Measurements from ENCODE around the gene C17orf67. TPM values are rescaled to one million over a fixed set of nuclear protein-coding genes. Genes with fewer than 3 reads are reported as not detected.

C17orf67 gene
- total RNA-seq, 1 experiment from 2014 or later = 2.9 TPM

GRCh38 chr17:56779322-56779721 lies 54.4 kb downstream of the C17orf67 start:
- peak overlapping the region; percentile 25 for H3K4me3 Mint-ChIP-seq (ENCODE audit: unreplicated experiment)
- no peak overlapping the region for H3K27ac Mint-ChIP-seq (ENCODE audit: unreplicated experiment)
- TF ChIP-seq CTCF (IDR thresholded peaks at IDR 0.05; ENCODE audit: insufficient read depth in 1 of 2, low read depth in 1 of 2, low read length in 1 of 2, severe bottlenecking in 1 of 2, unreplicated experiment in 1 of 2) = no peak
- Histone ChIP-seq H3K4me1 (peaks cover 5% of the 10 kb centered on the region; the same call in 1 of the 2 replicates), H3K9me3 (no peaks in the 10 kb centered on the region), H3K4me3 (ENCODE audit: low read depth, low read length) (no peak overlapping the region), H3K36me3 (ENCODE audit: control insufficient read depth, insufficient read depth, low read length) (no peaks in the 10 kb centered on the region), H3K27me3 (replicated peaks; ENCODE audit: control insufficient read depth, insufficient read depth, low read length) (peaks cover 2% of the 10 kb centered on the region)
- H3K27me3 Mint-ChIP-seq (ENCODE audit: insufficient read depth, unreplicated experiment) = peaks cover 34% of the 10 kb centered on the region
- ChIA-PET CTCF (interaction anchor here (1.4 to 1.6 kb wide), 2 partner anchors 63 to 142 kb away, joined by 4 to 9 read pairs; no protein-coding TSS in a partner anchor), POLR2A (no interaction called here)
- no peaks in the 10 kb centered on the region for H3K36me3 Mint-ChIP-seq (ENCODE audit: insufficient read depth, unreplicated experiment)
- H3K4me1 Mint-ChIP-seq (ENCODE audit: low read depth, unreplicated experiment) = peaks cover 6% of the 10 kb centered on the region
- H3K9me3 Mint-ChIP-seq (ENCODE audit: unreplicated experiment) = no peaks in the 10 kb centered on the region
- intact Hi-C loops (cut with micrococcal nuclease; ENCODE audit: unreplicated experiment) = no loop called here
- DNase-seq = no peak
- no TSS peak for BruUV-seq (replicated peaks)

GRCh38 chr17:56778898-56779297 lies 54.8 kb downstream of the C17orf67 start:
- TF ChIP-seq CTCF (IDR thresholded peaks at IDR 0.05; ENCODE audit: insufficient read depth in 1 of 2, low read depth in 1 of 2, low read length in 1 of 2, severe bottlenecking in 1 of 2, unreplicated experiment in 1 of 2) = no peak
- H3K9me3 ChIP-seq = no peaks in the 10 kb centered on the region
- H3K27ac Mint-ChIP-seq (ENCODE audit: unreplicated experiment) = no peak overlapping the region
- ChIA-PET CTCF (no interaction called here), POLR2A (no interaction called here)
- peaks cover 2% of the 10 kb centered on the region for H3K27me3 ChIP-seq (replicated peaks; ENCODE audit: control insufficient read depth, insufficient read depth, low read length)
- peaks cover 5% of the 10 kb centered on the region; the same call in 1 of the 2 replicates for H3K4me1 ChIP-seq
- intact Hi-C loops (cut with micrococcal nuclease; ENCODE audit: unreplicated experiment) = no loop called here
- no peaks in the 10 kb centered on the region for H3K36me3 ChIP-seq (ENCODE audit: control insufficient read depth, insufficient read depth, low read length)
- no TSS peak for BruUV-seq (replicated peaks)
- H3K27me3 Mint-ChIP-seq (ENCODE audit: insufficient read depth, unreplicated experiment) = peaks cover 34% of the 10 kb centered on the region
- H3K4me3 ChIP-seq (ENCODE audit: low read depth, low read length) = no peak overlapping the region
- peak overlapping the region; percentile 12 for H3K4me3 Mint-ChIP-seq (ENCODE audit: unreplicated experiment)
- DNase-seq = no peak
- H3K9me3 Mint-ChIP-seq (ENCODE audit: unreplicated experiment) = no peaks in the 10 kb centered on the region
- H3K4me1 Mint-ChIP-seq (ENCODE audit: low read depth, unreplicated experiment) = peaks cover 6% of the 10 kb centered on the region
- no peaks in the 10 kb centered on the region for H3K36me3 Mint-ChIP-seq (ENCODE audit: insufficient read depth, unreplicated experiment)

- no TSS peak for BruUV-seq (replicated peaks)
- CTCF ChIA-PET = no interaction called here
- POLR2A ChIA-PET = no interaction called here
- no peak for TF ChIP-seq CTCF (IDR thresholded peaks at IDR 0.05; ENCODE audit: insufficient read depth in 1 of 2, low read depth in 1 of 2, low read length in 1 of 2, severe bottlenecking in 1 of 2, unreplicated experiment in 1 of 2)
- Histone ChIP-seq H3K36me3 (ENCODE audit: control insufficient read depth, insufficient read depth, low read length) (no peaks in the 10 kb centered on the region), H3K4me1 (peaks cover 5% of the 10 kb centered on the region; the same call in 1 of the 2 replicates), H3K27me3 (replicated peaks; ENCODE audit: control insufficient read depth, insufficient read depth, low read length) (peaks cover 2% of the 10 kb centered on the region), H3K9me3 (no peaks in the 10 kb centered on the region), H3K4me3 (ENCODE audit: low read depth, low read length) (no peak overlapping the region)
- Mint-ChIP-seq H3K9me3 (ENCODE audit: unreplicated experiment) (no peaks in the 10 kb centered on the region), H3K4me1 (ENCODE audit: low read depth, unreplicated experiment) (peaks cover 6% of the 10 kb centered on the region), H3K27ac (ENCODE audit: unreplicated experiment) (no peak overlapping the region), H3K4me3 (ENCODE audit: unreplicated experiment) (no peak overlapping the region), H3K27me3 (ENCODE audit: insufficient read depth, unreplicated experiment) (peaks cover 32% of the 10 kb centered on the region), H3K36me3 (ENCODE audit: insufficient read depth, unreplicated experiment) (no peaks in the 10 kb centered on the region)
- no peak for DNase-seq
- intact Hi-C loops (cut with micrococcal nuclease; ENCODE audit: unreplicated experiment) = no loop called here
Observed at GRCh38 chr17:56777859-56778258, 55.9 kb downstream of the C17orf67 start.
